ENCODE data around the gene ANKS3. TPM values are rescaled to one million over a fixed set of nuclear protein-coding genes. Genes with fewer than 3 reads are reported as not detected.

Gene ANKS3
- total and polyA plus RNA-seq, 2 donors (not counting 1 experiment from before 2014, with no cell fraction given): 26.5 to 31.9 TPM

GRCh38 chr16:4673387-4674046 lies 60.6 kb downstream of the ANKS3 start:
- POLR2A ChIA-PET: no interaction called here
- Histone ChIP-seq H3K27ac (ENCODE audit: low read length in 2 of 2) (no peak overlapping the region), H3K27me3 (replicated peaks in 1 of 4; ENCODE audit: control extremely low read depth in 1 of 4, control insufficient read depth in 3 of 4, insufficient read depth in 4 of 4, low read length in 3 of 4) (no peaks in the 10 kb centered on the region), H3K9ac (ENCODE audit: low read length) (no peak overlapping the region), H3K79me2 (ENCODE audit: control insufficient read depth, insufficient read depth, low read length) (peaks cover 10% of the 10 kb centered on the region), H4K20me1 (ENCODE audit: control insufficient read depth, insufficient read depth, low read length, poor library complexity, severe bottlenecking) (peaks cover 23% of the 10 kb centered on the region), H3K4me1 (ENCODE audit: control insufficient read depth in 2 of 2, insufficient read depth in 2 of 2, low read length in 2 of 2) (no peaks in the 10 kb centered on the region), H3K4me2 (replicated peaks; ENCODE audit: low read depth, low read length, poor library complexity, severe bottlenecking) (no peak overlapping the region), H3K36me3 (replicated peaks in 1 of 2; ENCODE audit: control extremely low read depth in 1 of 2, control insufficient read depth in 1 of 2, extremely low read depth in 1 of 2, insufficient read depth in 2 of 2, low read length in 1 of 2) (peaks cover 1 to 44% of the 10 kb centered on the region in 2 experiments), H2AFZ (ENCODE audit: insufficient read depth, low read depth, low read length, poor library complexity, severe bottlenecking) (no peak overlapping the region), H3K9me3 (ENCODE audit: control extremely low read depth in 1 of 3, control insufficient read depth in 2 of 3, insufficient read depth in 1 of 3, low read length in 2 of 3) (no peaks in the 10 kb centered on the region), H3K4me3 (ENCODE audit: control extremely low read depth in 1 of 5, extremely low read depth in 1 of 5, insufficient read depth in 1 of 5, low read depth in 2 of 5, low read length in 4 of 5) (no peak overlapping the region)
- no peak overlapping the region for H3K27ac Mint-ChIP-seq
- no peaks in the 10 kb centered on the region for H3K4me1 Mint-ChIP-seq
- H3K9me3 Mint-ChIP-seq (ENCODE audit: insufficient read depth): no peaks in the 10 kb centered on the region
- WGBS (ENCODE audit: insufficient coverage): 97% methylated on average over 26 of the region's 33 CpGs
- no peak for TF ChIP-seq CTCF (IDR thresholded peaks at IDR 0.05)
- TF ChIP-seq EZH2 (IDR thresholded peaks at IDR 0.05; ENCODE audit: borderline replicate concordance, insufficient read depth, low read depth, low read length, poor library complexity, severe bottlenecking): no peak
- H3K4me3 Mint-ChIP-seq: no peak overlapping the region
- DNase-seq: no peak
- no peaks in the 10 kb centered on the region for H3K27me3 Mint-ChIP-seq
- ATAC-seq (ENCODE audit: low read depth): no peak
- CTCF ChIA-PET: no interaction called here
- intact Hi-C loops (cut with micrococcal nuclease): no loop called here

- Mint-ChIP-seq H3K4me1 (peaks cover 22% of the 10 kb centered on the region), H3K27me3 (no peaks in the 10 kb centered on the region), H3K4me3 (no peak overlapping the region), H3K9me3 (ENCODE audit: insufficient read depth) (no peaks in the 10 kb centered on the region), H3K27ac (no peak overlapping the region)
- intact Hi-C loops (cut with micrococcal nuclease): no loop called here
- Histone ChIP-seq H2AFZ (ENCODE audit: insufficient read depth, low read depth, low read length, poor library complexity, severe bottlenecking) (no peak overlapping the region), H3K27me3 (replicated peaks in 1 of 4; ENCODE audit: control extremely low read depth in 1 of 4, control insufficient read depth in 3 of 4, insufficient read depth in 4 of 4, low read length in 3 of 4) (no peaks in the 10 kb centered on the region), H3K4me1 (ENCODE audit: control insufficient read depth in 2 of 2, insufficient read depth in 2 of 2, low read length in 2 of 2) (peaks cover 17 to 21% of the 10 kb centered on the region in 2 donors), H4K20me1 (ENCODE audit: control insufficient read depth, insufficient read depth, low read length, poor library complexity, severe bottlenecking) (no peaks in the 10 kb centered on the region), H3K9me3 (ENCODE audit: control extremely low read depth in 1 of 3, control insufficient read depth in 2 of 3, insufficient read depth in 1 of 3, low read length in 2 of 3) (no peaks in the 10 kb centered on the region), H3K27ac (ENCODE audit: low read length in 2 of 2) (no peak overlapping the region), H3K4me3 (ENCODE audit: control extremely low read depth in 1 of 5, extremely low read depth in 1 of 5, insufficient read depth in 1 of 5, low read depth in 2 of 5, low read length in 4 of 5) (no peak overlapping the region), H3K9ac (ENCODE audit: low read length) (no peak overlapping the region), H3K36me3 (replicated peaks in 1 of 2; ENCODE audit: control extremely low read depth in 1 of 2, control insufficient read depth in 1 of 2, extremely low read depth in 1 of 2, insufficient read depth in 2 of 2, low read length in 1 of 2) (peaks cover 4 to 46% of the 10 kb centered on the region in 2 experiments), H3K4me2 (replicated peaks; ENCODE audit: low read depth, low read length, poor library complexity, severe bottlenecking) (no peak overlapping the region), H3K79me2 (ENCODE audit: control insufficient read depth, insufficient read depth, low read length) (peaks cover 5% of the 10 kb centered on the region)
- DNase-seq: no peak
- TF ChIP-seq EZH2 (IDR thresholded peaks at IDR 0.05; ENCODE audit: borderline replicate concordance, insufficient read depth, low read depth, low read length, poor library complexity, severe bottlenecking): no peak
- no peak for TF ChIP-seq CTCF (IDR thresholded peaks at IDR 0.05)
- WGBS (ENCODE audit: insufficient coverage): over 99% methylated on average over 10 of the region's 10 CpGs
- ATAC-seq (ENCODE audit: low read depth): no peak
- POLR2A ChIA-PET: no interaction called here
- CTCF ChIA-PET: no interaction called here
Measured at GRCh38 chr16:4668313-4668960, 65.6 kb downstream of the ANKS3 start.
